Measurements from ENCODE around the gene RNF214.
"Not testable (repeated sequence)": the region's sequence is repeated elsewhere in the genome, so short reads cannot be mapped to it uniquely, and the experiment has no call there.

RNF214 gene

DNA sequence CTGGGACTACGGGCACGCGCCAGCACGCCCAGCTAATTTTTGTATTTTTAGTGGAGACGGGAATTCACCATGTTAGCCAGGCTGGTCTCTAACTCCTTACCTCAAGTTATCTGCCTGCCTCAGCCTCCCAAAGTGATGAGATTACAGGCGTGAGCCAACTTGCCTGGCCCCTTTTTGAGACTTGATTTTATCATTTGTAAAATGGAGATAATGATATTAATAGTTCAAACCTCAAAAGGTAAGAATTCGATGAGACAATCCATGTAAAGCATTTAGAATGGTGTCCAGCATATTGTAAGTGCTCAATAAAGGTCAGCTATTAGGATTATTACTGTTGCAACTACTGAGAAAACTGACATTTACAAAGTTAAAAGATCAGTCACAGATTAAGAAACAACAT is 86.3 kb downstream of the RNF214 start:
- no peak for DNase-seq

- DNase-seq, result no peak
Observed at GRCh38 chr11:117319214-117319840, 86.9 kb downstream of the RNF214 start.

- DNase-seq, result not testable (repeated sequence)
Observed at GRCh38 chr11:117327255-117327566, 94.7 kb downstream of the RNF214 start.

GRCh38 chr11:117327567-117328374 is 95.3 kb downstream of the RNF214 start, which contains the start of gene CEP164:
Gene CEP164, plus strand, starts transcription at chr11:117327854. Its CDS starts 10,733 bp downstream, at chr11:117338587.
- DNase-seq, result peak; percentile 94

GRCh38 chr11:117328375-117329010 is 96.0 kb downstream of the RNF214 start:
- no peak for DNase-seq

GRCh38 chr11:117332843-117333242 is 100.4 kb downstream of the RNF214 start:
- DNase-seq, result no peak

DNA sequence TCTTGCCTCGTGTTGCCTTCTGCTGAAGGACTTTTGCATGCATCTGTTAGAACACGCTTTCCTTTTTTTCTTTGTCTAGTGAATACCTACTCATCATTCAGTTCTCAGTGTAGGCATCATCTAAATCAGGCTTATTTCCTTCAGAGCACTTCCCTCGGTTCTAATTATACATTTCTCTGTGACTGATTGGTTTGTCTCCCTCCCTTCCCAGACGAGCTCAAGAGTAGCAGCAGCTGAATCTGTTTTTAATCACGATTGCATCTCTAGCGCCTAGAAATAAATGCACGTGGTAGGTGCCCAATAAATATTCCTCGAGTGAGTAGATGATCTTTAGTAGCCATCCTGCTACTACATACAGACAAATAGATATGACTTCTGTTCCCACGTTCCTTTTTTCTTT is 101.4 kb downstream of the RNF214 start:
- no peak for DNase-seq

DNA sequence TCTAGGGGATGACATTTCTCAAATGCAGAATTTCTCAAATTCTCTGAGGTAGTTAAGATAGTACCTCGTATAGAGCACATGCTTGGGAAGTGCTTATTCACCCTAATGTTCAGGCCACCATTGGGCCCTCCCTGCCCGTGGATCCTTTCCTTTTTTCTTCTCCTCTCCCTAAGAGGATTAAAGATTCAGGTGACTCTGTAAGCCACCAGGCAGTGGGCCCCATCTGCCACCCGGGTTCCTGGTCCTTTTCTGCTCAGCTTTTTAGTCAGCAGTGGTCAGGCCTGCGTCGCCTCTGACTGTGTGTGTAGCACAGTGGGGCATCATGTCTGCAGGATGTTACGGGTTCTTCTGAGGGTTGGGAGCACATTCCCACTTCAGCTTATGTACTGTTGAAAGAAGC is 102.4 kb downstream of the RNF214 start:
- DNase-seq, result no peak

DNA sequence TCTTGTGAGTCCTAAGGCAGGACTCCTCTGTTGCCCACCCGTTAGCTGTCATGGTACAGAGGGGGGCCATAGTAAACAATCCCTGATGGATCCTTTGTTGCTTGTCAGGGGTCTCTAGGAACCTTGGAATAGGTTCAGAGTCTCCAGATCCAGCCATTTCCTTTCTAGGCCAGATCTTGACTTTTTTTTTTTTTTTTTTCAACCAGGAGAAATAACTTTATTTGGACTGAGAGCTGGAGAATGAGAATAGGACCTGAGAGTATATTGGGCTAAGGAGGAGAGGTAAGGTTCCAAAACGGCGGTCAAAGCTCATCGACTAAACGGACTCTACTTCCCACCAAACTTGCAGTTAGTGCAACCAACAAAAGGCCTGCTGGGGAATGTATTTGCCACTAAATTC is 102.9 kb downstream of the RNF214 start:
- DNase-seq, result no peak

Measured in NCI-H2081 treated with DMSO at 0.1 percent for 48 hours (cell line).